Measurements from ENCODE around the gene CFI. TPM values are rescaled to one million over a fixed set of nuclear protein-coding genes. Genes with fewer than 3 reads are reported as not detected.

CFI gene
- total and polyA plus RNA-seq, 9 of the 15 experiments (the other 6 are each of a cell fraction or from before 2014, with no cell fraction given), result 0.30 to 8.4 (median 0.95) TPM

DNA sequence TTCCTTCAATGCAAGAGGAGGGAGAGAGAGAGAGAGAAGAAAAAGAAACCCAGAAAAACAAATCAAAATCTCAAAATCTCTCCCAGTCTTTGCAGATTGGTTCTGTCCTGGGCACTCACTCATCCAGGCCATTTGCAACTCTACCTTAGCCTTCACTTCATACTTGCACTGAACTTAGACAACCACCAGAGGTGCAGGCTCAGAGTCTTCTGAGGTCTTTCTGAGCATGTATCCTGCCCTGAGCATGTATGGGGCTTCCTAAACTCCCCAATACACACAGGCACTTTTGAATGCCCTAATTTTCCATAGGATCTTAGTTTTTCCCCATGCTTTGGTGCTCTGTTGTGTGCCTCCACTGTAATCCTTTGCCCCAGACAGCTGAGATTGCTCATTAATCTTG lies 2.9 kb downstream of the CFI start:
- ChIA-PET CTCF (ENCODE audit: low intra/inter-chr PET ratio) (no interaction called here), POLR2A (no interaction called here)
- ATAC-seq (peak; percentile 92), FAIRE-seq (no peak), DNase-seq (ENCODE audit: extremely low read depth in 1 of 4, low spot score in 3 of 4) (peak in 1 of 4 experiments; percentile 30)
- intact Hi-C loops (cut with micrococcal nuclease) (no loop called here), in situ Hi-C loops (cut with MboI) (no loop called here)
- Histone ChIP-seq H3K27me3 (ENCODE audit: control insufficient read depth in 2 of 2, insufficient read depth in 2 of 2, low read length in 2 of 2) (no peaks in the 10 kb centered on the region), H3K4me2 (ENCODE audit: insufficient read depth, low read length) (no peak overlapping the region), H3K36me3 (ENCODE audit: control insufficient read depth, insufficient read depth, low read length) (no peaks in the 10 kb centered on the region), H3K9me3 (replicated peaks; ENCODE audit: control insufficient read depth, insufficient read depth, low read depth, low read length) (no peaks in the 10 kb centered on the region), H3K27ac (ENCODE audit: extremely low read depth, low read depth, low read length) (no peak overlapping the region), H4K20me1 (replicated peaks; ENCODE audit: control insufficient read depth, insufficient read depth, low read length) (no peaks in the 10 kb centered on the region), H3K4me1 (replicated peaks in 1 of 2; ENCODE audit: control insufficient read depth in 2 of 2, insufficient read depth in 2 of 2, low read length in 2 of 2) (no peaks in the 10 kb centered on the region; a peak in 3 of 5 replicates), H3K4me3 (no peak overlapping the region), H3K79me2 (ENCODE audit: control insufficient read depth, insufficient read depth, low read length) (no peaks in the 10 kb centered on the region), H2AFZ (ENCODE audit: low read depth, low read length) (no peak overlapping the region), H3K9ac (ENCODE audit: insufficient read depth in 1 of 2, low read depth in 2 of 2, low read length in 2 of 2) (no peak overlapping the region), H3K9me1 (ENCODE audit: control insufficient read depth, insufficient read depth, low read length) (no peaks in the 10 kb centered on the region)
- TF ChIP-seq RAD21 (CRISPR knock-in tag; conservative IDR thresholded peaks at IDR 0.05 in 1 of 2, IDR thresholded peaks at IDR 0.05 in 1 of 2), result 0 out of 4 replicates have a peak, but pooled peaks of 1 of the 2 experiments have one; percentile 19
- TF ChIP-seq FOSL1 (tag; conservative IDR thresholded peaks at IDR 0.05), result no peak
- TF ChIP-seq SMARCA4 (IDR thresholded peaks at IDR 0.05), result no peak
- TF ChIP-seq, protein P1, sequence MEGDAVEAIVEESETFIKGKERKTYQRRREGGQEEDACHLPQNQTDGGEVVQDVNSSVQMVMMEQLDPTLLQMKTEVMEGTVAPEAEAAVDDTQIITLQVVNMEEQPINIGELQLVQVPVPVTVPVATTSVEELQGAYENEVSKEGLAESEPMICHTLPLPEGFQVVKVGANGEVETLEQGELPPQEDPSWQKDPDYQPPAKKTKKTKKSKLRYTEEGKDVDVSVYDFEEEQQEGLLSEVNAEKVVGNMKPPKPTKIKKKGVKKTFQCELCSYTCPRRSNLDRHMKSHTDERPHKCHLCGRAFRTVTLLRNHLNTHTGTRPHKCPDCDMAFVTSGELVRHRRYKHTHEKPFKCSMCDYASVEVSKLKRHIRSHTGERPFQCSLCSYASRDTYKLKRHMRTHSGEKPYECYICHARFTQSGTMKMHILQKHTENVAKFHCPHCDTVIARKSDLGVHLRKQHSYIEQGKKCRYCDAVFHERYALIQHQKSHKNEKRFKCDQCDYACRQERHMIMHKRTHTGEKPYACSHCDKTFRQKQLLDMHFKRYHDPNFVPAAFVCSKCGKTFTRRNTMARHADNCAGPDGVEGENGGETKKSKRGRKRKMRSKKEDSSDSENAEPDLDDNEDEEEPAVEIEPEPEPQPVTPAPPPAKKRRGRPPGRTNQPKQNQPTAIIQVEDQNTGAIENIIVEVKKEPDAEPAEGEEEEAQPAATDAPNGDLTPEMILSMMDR (IDR thresholded peaks at IDR 0.05 in 2 of 3, conservative IDR thresholded peaks at IDR 0.05 in 1 of 3; ENCODE audit: insufficient read depth in 2 of 3, low read depth in 1 of 3, low read length in 3 of 3), result 0 out of 6 replicates have a peak, but pooled peaks of 1 of the 3 experiments have one; percentile 9
- TF ChIP-seq, protein P2, sequence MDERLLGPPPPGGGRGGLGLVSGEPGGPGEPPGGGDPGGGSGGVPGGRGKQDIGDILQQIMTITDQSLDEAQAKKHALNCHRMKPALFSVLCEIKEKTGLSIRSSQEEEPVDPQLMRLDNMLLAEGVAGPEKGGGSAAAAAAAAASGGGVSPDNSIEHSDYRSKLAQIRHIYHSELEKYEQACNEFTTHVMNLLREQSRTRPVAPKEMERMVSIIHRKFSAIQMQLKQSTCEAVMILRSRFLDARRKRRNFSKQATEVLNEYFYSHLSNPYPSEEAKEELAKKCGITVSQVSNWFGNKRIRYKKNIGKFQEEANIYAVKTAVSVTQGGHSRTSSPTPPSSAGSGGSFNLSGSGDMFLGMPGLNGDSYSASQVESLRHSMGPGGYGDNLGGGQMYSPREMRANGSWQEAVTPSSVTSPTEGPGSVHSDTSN (CRISPR knock-in tag; IDR thresholded peaks at IDR 0.05; ENCODE audit: low read depth), result no peak
- TF ChIP-seq, protein P2 (tag; conservative IDR thresholded peaks at IDR 0.05; ENCODE audit: low read depth), result 0 out of 2 replicates have a peak, but pooled peaks have one; percentile 26
- no peak for TF ChIP-seq RBBP5 (IDR thresholded peaks at IDR 0.05; ENCODE audit: borderline replicate concordance, insufficient read depth, low read length, poor library complexity, severe bottlenecking)
- TF ChIP-seq MAZ (CRISPR knock-in tag; conservative IDR thresholded peaks at IDR 0.05 in 1 of 2, IDR thresholded peaks at IDR 0.05 in 1 of 2), result no peak
- TF ChIP-seq NRF1 (conservative IDR thresholded peaks at IDR 0.05 in 1 of 2, IDR thresholded peaks at IDR 0.05 in 1 of 2), result peak; percentile 24 to 51; a peak in 3 of 4 replicates
- TF ChIP-seq ZBTB1 (CRISPR knock-in tag; IDR thresholded peaks at IDR 0.05; ENCODE audit: borderline replicate concordance, low read depth), result no peak
- TF ChIP-seq, protein P3, sequence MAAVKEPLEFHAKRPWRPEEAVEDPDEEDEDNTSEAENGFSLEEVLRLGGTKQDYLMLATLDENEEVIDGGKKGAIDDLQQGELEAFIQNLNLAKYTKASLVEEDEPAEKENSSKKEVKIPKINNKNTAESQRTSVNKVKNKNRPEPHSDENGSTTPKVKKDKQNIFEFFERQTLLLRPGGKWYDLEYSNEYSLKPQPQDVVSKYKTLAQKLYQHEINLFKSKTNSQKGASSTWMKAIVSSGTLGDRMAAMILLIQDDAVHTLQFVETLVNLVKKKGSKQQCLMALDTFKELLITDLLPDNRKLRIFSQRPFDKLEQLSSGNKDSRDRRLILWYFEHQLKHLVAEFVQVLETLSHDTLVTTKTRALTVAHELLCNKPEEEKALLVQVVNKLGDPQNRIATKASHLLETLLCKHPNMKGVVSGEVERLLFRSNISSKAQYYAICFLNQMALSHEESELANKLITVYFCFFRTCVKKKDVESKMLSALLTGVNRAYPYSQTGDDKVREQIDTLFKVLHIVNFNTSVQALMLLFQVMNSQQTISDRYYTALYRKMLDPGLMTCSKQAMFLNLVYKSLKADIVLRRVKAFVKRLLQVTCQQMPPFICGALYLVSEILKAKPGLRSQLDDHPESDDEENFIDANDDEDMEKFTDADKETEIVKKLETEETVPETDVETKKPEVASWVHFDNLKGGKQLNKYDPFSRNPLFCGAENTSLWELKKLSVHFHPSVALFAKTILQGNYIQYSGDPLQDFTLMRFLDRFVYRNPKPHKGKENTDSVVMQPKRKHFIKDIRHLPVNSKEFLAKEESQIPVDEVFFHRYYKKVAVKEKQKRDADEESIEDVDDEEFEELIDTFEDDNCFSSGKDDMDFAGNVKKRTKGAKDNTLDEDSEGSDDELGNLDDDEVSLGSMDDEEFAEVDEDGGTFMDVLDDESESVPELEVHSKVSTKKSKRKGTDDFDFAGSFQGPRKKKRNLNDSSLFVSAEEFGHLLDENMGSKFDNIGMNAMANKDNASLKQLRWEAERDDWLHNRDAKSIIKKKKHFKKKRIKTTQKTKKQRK (IDR thresholded peaks at IDR 0.05; ENCODE audit: borderline replicate concordance, low read depth, low read length), result no peak
- TF ChIP-seq ZNF431 (CRISPR knock-in tag; IDR thresholded peaks at IDR 0.05), result no peak
- TF ChIP-seq HDGF (IDR thresholded peaks at IDR 0.05), result no peak
- BruUV-seq (replicated peaks), result no TSS peak

All from K562 (cell line).